Measurements from ENCODE around the gene RAB37.

Gene RAB37

GRCh38 chr17:74769266-74769855, 32.3 kb downstream of the RAB37 start:
- no peak overlapping the region for H3K4me3 ChIP-seq (ENCODE audit: low read depth, low read length)
- H3K36me3 ChIP-seq (ENCODE audit: control insufficient read depth in 2 of 2, insufficient read depth in 1 of 2, low read length in 2 of 2): peaks cover 3 to 73% of the 10 kb centered on the region in 2 experiments; a peak in 2 of 3 replicates
- no peaks in the 10 kb centered on the region for H3K4me1 ChIP-seq (ENCODE audit: control insufficient read depth, insufficient read depth, low read length)
- TF ChIP-seq KLF1 (tag by site-specific recombination; IDR thresholded peaks at IDR 0.05): no peak
- no peak for TF ChIP-seq YY2 (tag by site-specific recombination; IDR thresholded peaks at IDR 0.05)
- TF ChIP-seq IKZF3 (tag by site-specific recombination; IDR thresholded peaks at IDR 0.05): no peak
- TF ChIP-seq ZNF211 (tag by site-specific recombination; IDR thresholded peaks at IDR 0.05; ENCODE audit: low read depth): no peak
- TF ChIP-seq ZNF837 (tag by site-specific recombination; IDR thresholded peaks at IDR 0.05): no peak
- no peak for TF ChIP-seq ZNF704 (tag by site-specific recombination; IDR thresholded peaks at IDR 0.05)
- TF ChIP-seq ZNF223 (tag by site-specific recombination; IDR thresholded peaks at IDR 0.05): no peak
- TF ChIP-seq KLF8 (tag by site-specific recombination; IDR thresholded peaks at IDR 0.05): no peak
- TF ChIP-seq ZNF785 (tag by site-specific recombination; IDR thresholded peaks at IDR 0.05): no peak
- TF ChIP-seq MYNN (tag by site-specific recombination; IDR thresholded peaks at IDR 0.05; ENCODE audit: borderline replicate concordance): no peak
- no peak for TF ChIP-seq ZNF571 (tag by site-specific recombination; IDR thresholded peaks at IDR 0.05)
- no peak for TF ChIP-seq ZNF292 (tag by site-specific recombination; IDR thresholded peaks at IDR 0.05; ENCODE audit: borderline replicate concordance, low read depth)
- TF ChIP-seq GLIS1 (tag by site-specific recombination; IDR thresholded peaks at IDR 0.05): no peak
- no peak for TF ChIP-seq TRIM28 (IDR thresholded peaks at IDR 0.05; ENCODE audit: borderline replicate concordance, low read length)
- no peak for TF ChIP-seq HIC1 (tag by site-specific recombination; IDR thresholded peaks at IDR 0.05)
- no peak for TF ChIP-seq ZNF121 (tag by site-specific recombination; IDR thresholded peaks at IDR 0.05)
- no peak for TF ChIP-seq ZNF248 (tag by site-specific recombination; IDR thresholded peaks at IDR 0.05)
- no peak for TF ChIP-seq ZNF624 (tag by site-specific recombination; IDR thresholded peaks at IDR 0.05)
- H3K9me3 ChIP-seq (ENCODE audit: control insufficient read depth, insufficient read depth, low read depth, low read length): no peaks in the 10 kb centered on the region
- no peak overlapping the region for H3K27ac ChIP-seq (ENCODE audit: extremely low read depth, low read depth, low read length)
- ChIA-PET CTCF (interaction anchor here (1.0 to 2.9 kb wide), 3 partner anchors 22 to 112 kb away, joined by 5 to 15 read pairs (median 10); no protein-coding TSS in a partner anchor), POLR2A (interaction anchor here (0.6 to 1.3 kb wide), 3 partner anchors 9 to 22 kb away, joined by 3 to 5 read pairs (median 4); no protein-coding TSS in a partner anchor)

GRCh38 chr17:74769856-74770497, 32.9 kb downstream of the RAB37 start:
- Histone ChIP-seq H3K27ac (ENCODE audit: extremely low read depth, low read depth, low read length) (no peak overlapping the region), H3K36me3 (ENCODE audit: control insufficient read depth in 2 of 2, insufficient read depth in 1 of 2, low read length in 2 of 2) (peaks cover 3 to 73% of the 10 kb centered on the region in 2 experiments; a peak in 2 of 3 replicates), H3K4me3 (ENCODE audit: low read depth, low read length) (no peak overlapping the region), H3K4me1 (ENCODE audit: control insufficient read depth, insufficient read depth, low read length) (no peaks in the 10 kb centered on the region), H3K9me3 (ENCODE audit: control insufficient read depth, insufficient read depth, low read depth, low read length) (no peaks in the 10 kb centered on the region)
- ChIA-PET CTCF (interaction anchor here (0.5 to 7.9 kb wide), 9 partner anchors 21 to 125 kb away, joined by 3 to 84 read pairs (median 5); partner anchors contain the start of gene NHERF1), POLR2A (interaction anchor here (0.6 to 2.0 kb wide), 5 partner anchors 9 to 103 kb away, joined by 3 to 7 read pairs (median 5); partner anchors contain the start of gene FDXR)
- TF ChIP-seq IKZF3 (tag by site-specific recombination; IDR thresholded peaks at IDR 0.05): no peak
- no peak for TF ChIP-seq ZNF2 (tag by site-specific recombination; IDR thresholded peaks at IDR 0.05)
- TF ChIP-seq ZNF202 (tag by site-specific recombination; IDR thresholded peaks at IDR 0.05; ENCODE audit: borderline replicate concordance): no peak
- TF ChIP-seq ZNF610 (tag by site-specific recombination; IDR thresholded peaks at IDR 0.05; ENCODE audit: borderline replicate concordance): no peak
- TF ChIP-seq SETDB1 (IDR thresholded peaks at IDR 0.05; ENCODE audit: insufficient read length, low read length): no peak
- no peak for TF ChIP-seq ZFHX2 (tag by site-specific recombination; conservative IDR thresholded peaks at IDR 0.05)
- TF ChIP-seq ZIC2 (tag by site-specific recombination; IDR thresholded peaks at IDR 0.05): 0 out of 2 replicates have a peak, but pooled peaks have one; percentile 11
- TF ChIP-seq ZNF280C (tag by site-specific recombination; IDR thresholded peaks at IDR 0.05): no peak

Data from HEK293 (cell line).